SK-N-SH treated with all-trans-retinoic acid at 6 μM for 48 hours (cell line): ENCODE measurements around the gene DCTN2.

Experiments used
- ATAC-seq: fragments of 200-7000 bp; cut with Tn5 transposase; 3 replicates; pipeline ENCODE4 v1.9.1; 2020; ENCODE audit warnings: mild to moderate bottlenecking, moderate library complexity
- ARNTL ChIP-seq: fragments of 450-650 bp; formaldehyde crosslinking; IDR thresholded peaks from 2 replicates; pipeline ENCODE4 v1.5.0; 2020; ENCODE audit warnings: low read depth, mild to moderate bottlenecking, moderate library complexity, borderline replicate concordance
- BACH2 ChIP-seq: fragments of 250-450 bp; sonication (Bioruptor Pico); IDR thresholded peaks from 2 replicates; pipeline ENCODE4 v1.9.0; 2021; ENCODE audit warnings: mild to moderate bottlenecking, borderline replicate concordance
- CSRNP3 ChIP-seq: fragments of 250-450 bp; sonication (Bioruptor Pico); IDR thresholded peaks from 2 replicates; pipeline ENCODE4 v1.5.1; 2021; ENCODE audit warnings: mild to moderate bottlenecking, moderate library complexity
- GLIS3 ChIP-seq: fragments of 250-450 bp; sonication (Bioruptor Pico); IDR thresholded peaks from 2 replicates; pipeline ENCODE4 v1.5.0; 2020; ENCODE audit warnings: mild to moderate bottlenecking, moderate library complexity
- ISL1 ChIP-seq: fragments of 250-450 bp; sonication (Bioruptor Pico); IDR thresholded peaks from 2 replicates; pipeline ENCODE4 v2.1.2; 2022; ENCODE audit warnings: mild to moderate bottlenecking, moderate library complexity
- OSR1 ChIP-seq: fragments of 250-450 bp; sonication (Bioruptor Pico); IDR thresholded peaks from 2 replicates; pipeline ENCODE4 v1.8.0; 2022; ENCODE audit warnings: moderate library complexity, mild to moderate bottlenecking, inconsistent platforms
- PATZ1 ChIP-seq: fragments of 250-450 bp; sonication (Bioruptor Pico); IDR thresholded peaks from 2 replicates; pipeline ENCODE4 v1.8.0; 2020; ENCODE audit warnings: mild to moderate bottlenecking, moderate library complexity, borderline replicate concordance
- POU6F1 ChIP-seq: fragments of 250-450 bp; sonication (Bioruptor Pico); IDR thresholded peaks from 2 replicates; pipeline ENCODE4 v1.8.0; 2021; ENCODE audit warnings: low read depth, mild to moderate bottlenecking, moderate library complexity, borderline replicate concordance
- PPARA ChIP-seq: fragments of 250-450 bp; sonication (Bioruptor Pico); IDR thresholded peaks from 2 replicates; pipeline ENCODE4 v1.5.0; 2020; ENCODE audit warnings: mild to moderate bottlenecking, borderline replicate concordance
- SNAI2 ChIP-seq: fragments of 250-450 bp; sonication (Bioruptor Pico); IDR thresholded peaks from 2 replicates; pipeline ENCODE4 v1.5.0; 2020; ENCODE audit warnings: mild to moderate bottlenecking, moderate library complexity
- TCF4 ChIP-seq: fragments of 250-450 bp; sonication (Bioruptor Pico); IDR thresholded peaks from 2 replicates; pipeline ENCODE4 v1.8.0; 2021; ENCODE audit warnings: mild to moderate bottlenecking, moderate library complexity, borderline replicate concordance
- TOX ChIP-seq: fragments of 250-450 bp; sonication (Bioruptor Pico); IDR thresholded peaks from 2 replicates; pipeline ENCODE4 v1.8.0; 2021; ENCODE audit warnings: mild to moderate bottlenecking, moderate library complexity, borderline replicate concordance
- TSHZ2 ChIP-seq: fragments of 250-450 bp; sonication (Bioruptor Pico); IDR thresholded peaks from 2 replicates; pipeline ENCODE4 v1.5.0; 2020; ENCODE audit warnings: mild to moderate bottlenecking, moderate library complexity
- ZC3H10 ChIP-seq: fragments of 250-450 bp; sonication (Bioruptor Pico); IDR thresholded peaks from 2 replicates; pipeline ENCODE4 v1.5.1; 2021; ENCODE audit warnings: mild to moderate bottlenecking, moderate library complexity
- ZFP3 ChIP-seq: fragments of 250-450 bp; sonication (Bioruptor Pico); IDR thresholded peaks from 2 replicates; pipeline ENCODE4 v1.5.0; 2020; ENCODE audit warnings: mild to moderate bottlenecking, moderate library complexity
- ZNF565 ChIP-seq: fragments of 450-650 bp; formaldehyde crosslinking; conservative IDR thresholded peaks from 2 replicates; pipeline ENCODE4 v1.5.0; 2020; ENCODE audit warnings: low read depth, mild to moderate bottlenecking, moderate library complexity
- ZNF70 ChIP-seq: fragments of 450-650 bp; formaldehyde crosslinking; IDR thresholded peaks from 2 replicates; pipeline ENCODE4 v1.5.0; 2020; ENCODE audit warnings: mild to moderate bottlenecking, moderate library complexity
- ZNF8 ChIP-seq: fragments of 450-650 bp; formaldehyde crosslinking; IDR thresholded peaks from 2 replicates; pipeline ENCODE4 v1.5.0; 2020; ENCODE audit warnings: mild to moderate bottlenecking, moderate library complexity

DCTN2 gene

GRCh38 chr12:57549909-57550640 lies 3.1 kb upstream of the DCTN2 start, which contains the start of gene KIF5A:
Gene KIF5A, plus strand, starts transcription at chr12:57550044. Its CDS starts 228 bp downstream, at chr12:57550272.
- ATAC-seq, result peak; percentile 72
- TF ChIP-seq ZNF70 (CRISPR knock-in tag) (no peak), CSRNP3 (CRISPR knock-in tag) (no peak), TOX (CRISPR knock-in tag) (no peak), SNAI2 (no peak), TCF4 (no peak), GLIS3 (CRISPR knock-in tag) (no peak), ZC3H10 (CRISPR knock-in tag) (no peak), TSHZ2 (no peak), PPARA (CRISPR knock-in tag) (no peak), ISL1 (CRISPR knock-in tag) (no peak)

GRCh38 chr12:57549203-57549908 lies 2.4 kb upstream of the DCTN2 start:
- no peak for TF ChIP-seq ZNF565 (CRISPR knock-in tag)
- no peak for TF ChIP-seq PATZ1 (CRISPR knock-in tag)
- TF ChIP-seq OSR1 (CRISPR knock-in tag), result no peak
- no peak for TF ChIP-seq ZNF8 (CRISPR knock-in tag)
- no peak for TF ChIP-seq ISL1 (CRISPR knock-in tag)
- no peak for TF ChIP-seq ZFP3 (CRISPR knock-in tag)
- no peak for TF ChIP-seq TOX (CRISPR knock-in tag)
- ATAC-seq, result peak; percentile 1; the same call in 1 of the 3 replicates

GRCh38 chr12:57548488-57548887 lies 1.5 kb upstream of the DCTN2 start:
- no peak for ATAC-seq
- TF ChIP-seq POU6F1 (CRISPR knock-in tag) (no peak), CSRNP3 (CRISPR knock-in tag) (no peak), BACH2 (CRISPR knock-in tag) (no peak)

- TF ChIP-seq BACH2 (CRISPR knock-in tag) (no peak), ZC3H10 (CRISPR knock-in tag) (no peak), ARNTL (no peak), ZFP3 (CRISPR knock-in tag) (no peak), TCF4 (no peak), ZNF565 (CRISPR knock-in tag) (no peak), SNAI2 (no peak)
- TF ChIP-seq, all 23 proteins: peak for 0
- ATAC-seq, result no peak
Measured at GRCh38 chr12:57548013-57548315, 972 bp upstream of the DCTN2 start.
